Endothelial cell of umbilical vein (primary cell): Measurements from ENCODE around the gene SLC23A3. TPM values are rescaled to one million over a fixed set of nuclear protein-coding genes. Genes with fewer than 3 reads are reported as not detected.

Experiments
- BruUV-seq: library from RNA; stranded (reverse); fragments of 400-500 nt; replicated peaks from 2 replicates; lab custom pipeline; 2021; lab: Mats Ljungman, UMichigan
- CTCF ChIA-PET: fragments of 300-600, 350-600 bp; sonication (Branson Sonifier 250); formaldehyde crosslinking; loops from one replicate; lab custom pipeline; 2021; ENCODE audit warnings: antibody characterized with exemption, inconsistent platforms; lab: Charles Lee
- POLR2A ChIA-PET: fragments of 300-600, 350-600 bp; sonication (Branson Sonifier 250); formaldehyde crosslinking; loops from one replicate; lab custom pipeline; 2021; ENCODE audit warnings: antibody characterized with exemption, inconsistent platforms; lab: Charles Lee
- DNase-seq: peaks from one replicate; pipeline ENCODE4 v3.0.0-alpha.2; 2011; ENCODE audit warnings: low read depth, low spot score
- FAIRE-seq: peaks from 2 replicates; lab custom pipeline; 2011; peaks lifted over from hg19 to GRCh38; lab: Jason Lieb, UNC
- H2AFZ ChIP-seq: 2 replicates; pipeline ENCODE4 v1.6.0; 2012; ENCODE audit warnings: low read depth, low read length, control low read depth, inconsistent platforms
- H3K27ac ChIP-seq: 2 replicates; pipeline ENCODE4 v1.5.1; 2011; ENCODE audit warnings: low read depth, mild to moderate bottlenecking, control low read depth, low read length, moderate library complexity; ENCODE audit not compliant: insufficient read depth
- H3K27me3 ChIP-seq, 2 experiments: 2 replicates each; pipeline versions ENCODE4 v1.6.0 to v1.6.1; 2011; ENCODE audit warnings: low read length in 2 of 2, mixed read lengths in 1 of 2; ENCODE audit not compliant: control insufficient read depth in 2 of 2, insufficient read depth in 2 of 2
- H3K36me3 ChIP-seq, 2 experiments: 2 replicates in 1 of 2; 3 replicates in 1 of 2; pipeline ENCODE4 v1.5.1; 2011; ENCODE audit warnings: low read length in 2 of 2, mild to moderate bottlenecking in 1 of 2, moderate library complexity in 1 of 2; ENCODE audit not compliant: control insufficient read depth in 2 of 2, insufficient read depth in 2 of 2; ENCODE audit errors: extremely low read depth in 1 of 2
- H3K4me1 ChIP-seq: 3 replicates; pipeline ENCODE4 v1.5.1; 2011; ENCODE audit warnings: mild to moderate bottlenecking, low read length; ENCODE audit not compliant: control insufficient read depth, insufficient read depth; ENCODE audit errors: extremely low read depth
- H3K4me2 ChIP-seq: 2 replicates; pipeline ENCODE4 v1.6.1; 2011; ENCODE audit warnings: low read length, control low read depth, mixed read lengths; ENCODE audit not compliant: insufficient read depth
- H3K4me3 ChIP-seq, 3 experiments: fragments of 200-600 bp in 1 of 3; sonication (generic), shearing (Covaris generic) in 1 of 3; replicated peaks in 1 of 3; 2 replicates each; pipeline ENCODE4 v1.5.1; 2011 to 2016; ENCODE audit warnings: control low read depth in 3 of 3, low read length in 3 of 3, mild to moderate bottlenecking in 2 of 3, inconsistent platforms in 1 of 3, low read depth in 1 of 3, moderate library complexity in 1 of 3; ENCODE audit not compliant: insufficient read depth in 1 of 3
- H3K79me2 ChIP-seq: 2 replicates; pipeline ENCODE4 v1.6.0; 2012; ENCODE audit warnings: low read length, inconsistent platforms; ENCODE audit not compliant: control insufficient read depth, insufficient read depth
- H3K9ac ChIP-seq: replicated peaks from 2 replicates; pipeline ENCODE3; 2011; ENCODE audit warnings: low read length, control low read depth; ENCODE audit not compliant: insufficient read depth; ENCODE audit errors: extremely low read depth
- H3K9me1 ChIP-seq: replicated peaks from 3 replicates; pipeline ENCODE4 v1.6.0; 2011; ENCODE audit warnings: mild to moderate bottlenecking, low read length; ENCODE audit not compliant: control insufficient read depth, insufficient read depth; ENCODE audit errors: extremely low read depth
- H3K9me3 ChIP-seq: replicated peaks from 2 replicates; pipeline ENCODE4 v1.5.1; 2012; ENCODE audit warnings: low read length, inconsistent platforms; ENCODE audit not compliant: control insufficient read depth, insufficient read depth
- H4K20me1 ChIP-seq: replicated peaks from 2 replicates; pipeline ENCODE3; 2011; ENCODE audit warnings: mild to moderate bottlenecking, low read length; ENCODE audit not compliant: control insufficient read depth, insufficient read depth; ENCODE audit errors: extremely low read depth
- CTCF ChIP-seq, 2 donors: IDR thresholded peaks; 1 replicate in 1 of 2; 2 replicates in 1 of 2; pipeline ENCODE4 v1.5.1; 2011; ENCODE audit warnings: low read length in 2 of 2, mild to moderate bottlenecking in 2 of 2, moderate library complexity in 2 of 2, control low read depth in 1 of 2, inconsistent platforms in 1 of 2, low read depth in 1 of 2; ENCODE audit not compliant: insufficient read depth in 1 of 2; ENCODE audit errors: extremely low read depth in 1 of 2
- MAX ChIP-seq: IDR thresholded peaks from 2 replicates; pipeline ENCODE4 v1.6.1; 2011; ENCODE audit not compliant: insufficient read depth, insufficient read length
- MYC ChIP-seq: IDR thresholded peaks from one replicate; pipeline ENCODE4 v1.6.1; 2011; ENCODE audit warnings: mild to moderate bottlenecking, low read depth, low read length
- POLR2AphosphoS5 ChIP-seq: IDR thresholded peaks from 2 replicates; pipeline ENCODE4 v1.6.1; 2012; ENCODE audit warnings: low read depth, mild to moderate bottlenecking, control low read depth, low read length, moderate library complexity; ENCODE audit not compliant: insufficient read depth
- dilution Hi-C: fragments of 300-500 bp; cut with MboI; formaldehyde crosslinking; loops from one replicate; pipeline ENCODE4 v1.15.0; 2019; ENCODE audit warnings: low sequenced_read_pairs; ENCODE audit not compliant: extremely low pct_ligation_motif_present
- intact Hi-C: fragments of 100-400 bp; cut with micrococcal nuclease; formaldehyde crosslinking; loops from one replicate; pipeline ENCODE4 v1.10.0; 2022
- polyA plus RNA-seq, 4 experiments: library from polyadenylated mRNA; depleted of rRNA in 3 of 4; stranded (reverse) in 3 of 4; unstranded in 1 of 4; fragments of >200 nt; gene quantifications; 2 replicates each; pipeline versions ENCODE4 v1.2.1 to v1.2.3, GENCODE V29; 2011 to 2012; ENCODE audit warnings: missing spikeins in 1 of 4
- total RNA-seq: library from RNA; stranded (reverse); gene quantifications from 2 replicates; pipeline ENCODE4 v1.2.3, GENCODE V29; 2021

Gene SLC23A3
- total and polyA plus RNA-seq, 2 donors (not counting 3 experiments of a cell fraction or from before 2014, with no cell fraction given), result 2.7 to 7.1 TPM

GRCh38 chr2:219176818-219177551, 7.2 kb upstream of the SLC23A3 start, which contains the start of gene CNPPD1:
Gene CNPPD1, minus strand, starts transcription at chr2:219176925. Its CDS starts 97 bp downstream, at chr2:219176828.
- Histone ChIP-seq H3K9me3 (no peaks in the 10 kb centered on the region), H3K9ac (peak within 1 kb of the TSS; percentile 81), H3K79me2 (peaks cover 22% of the 10 kb centered on the region), H3K36me3 (peaks cover 14 to 34% of the 10 kb centered on the region in 2 experiments), H2AFZ (peak within 1 kb of the TSS; percentile 74), H3K9me1 (no peaks in the 10 kb centered on the region), H3K4me2 (peak within 1 kb of the TSS; percentile 95), H3K4me3 (peak within 1 kb of the TSS; percentile 29 to 81 (median 67)), H3K27me3 (no peaks in the 10 kb centered on the region), H4K20me1 (no peaks in the 10 kb centered on the region), H3K27ac (peak within 1 kb of the TSS; percentile 62), H3K4me1 (peaks cover 18% of the 10 kb centered on the region)
- TF ChIP-seq MAX, result peak; percentile 16
- TF ChIP-seq MYC, result no peak
- peak; percentile 85 for TF ChIP-seq POLR2AphosphoS5
- peak in 1 of 2 donors; percentile 0 for TF ChIP-seq CTCF (IDR thresholded peaks at IDR 0.05; ENCODE audit: extremely low read depth in 1 of 2, insufficient read depth in 1 of 2, low read depth in 1 of 2, low read length in 2 of 2)
- ChIA-PET CTCF (interaction anchor here (0.6 to 3.4 kb wide), 11 partner anchors 17 to 594 kb away, joined by 3 to 18 read pairs (median 7); partner anchors contain the start of genes ABCB6, DNAJB2, NHEJ1 and ZFAND2B), POLR2A (interaction anchor here (0.6 to 1.2 kb wide), 6 partner anchors 19 to 180 kb away, joined by 3 to 5 read pairs (median 3); partner anchors contain the start of genes ANKZF1 and ATG9A)
- intact Hi-C loops (loop anchor here (1.0 to 5.0 kb wide), 8 partner anchors 17 to 610 kb away; partner anchors contain the start of genes ANKZF1, ATG9A, CNOT9 and DNAJB2), dilution Hi-C loops (no loop called here)
- DNase-seq (peak; percentile 83), FAIRE-seq (peak; percentile 74)
- BruUV-seq, result TSS peak; percentile 32
